ENCODE measurements around the gene WDR19. TPM values are rescaled to one million over a fixed set of nuclear protein-coding genes. Genes with fewer than 3 reads are reported as not detected.

The WDR19 gene
- total RNA-seq, 1 donor from 2014 or later, result 86.3 TPM

DNA sequence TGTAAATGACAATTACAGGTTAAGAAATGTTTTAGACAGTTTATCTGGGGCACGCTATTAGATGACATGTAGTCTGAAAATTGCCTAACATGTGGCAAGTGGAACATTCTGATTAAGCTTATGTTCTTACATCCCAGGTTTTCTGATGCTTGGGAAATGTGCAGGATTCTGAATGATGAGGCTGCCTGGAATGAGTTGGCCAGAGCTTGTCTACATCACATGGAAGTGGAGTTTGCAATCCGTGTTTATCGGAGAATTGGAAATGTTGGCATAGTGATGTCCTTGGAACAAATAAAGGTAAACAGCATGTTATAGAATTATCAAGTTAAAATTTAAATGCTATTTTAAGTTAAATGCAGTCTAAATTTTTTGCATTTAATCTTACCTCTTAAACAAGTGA lies 49.3 kb downstream of the WDR19 start:
- DNase-seq (ENCODE audit: low spot score), result no peak
- TF ChIP-seq EZH2 (IDR thresholded peaks at IDR 0.05) (no peak), EZH2phosphoT487 (IDR thresholded peaks at IDR 0.05) (no peak)
- TF ChIP-seq, protein P1, sequence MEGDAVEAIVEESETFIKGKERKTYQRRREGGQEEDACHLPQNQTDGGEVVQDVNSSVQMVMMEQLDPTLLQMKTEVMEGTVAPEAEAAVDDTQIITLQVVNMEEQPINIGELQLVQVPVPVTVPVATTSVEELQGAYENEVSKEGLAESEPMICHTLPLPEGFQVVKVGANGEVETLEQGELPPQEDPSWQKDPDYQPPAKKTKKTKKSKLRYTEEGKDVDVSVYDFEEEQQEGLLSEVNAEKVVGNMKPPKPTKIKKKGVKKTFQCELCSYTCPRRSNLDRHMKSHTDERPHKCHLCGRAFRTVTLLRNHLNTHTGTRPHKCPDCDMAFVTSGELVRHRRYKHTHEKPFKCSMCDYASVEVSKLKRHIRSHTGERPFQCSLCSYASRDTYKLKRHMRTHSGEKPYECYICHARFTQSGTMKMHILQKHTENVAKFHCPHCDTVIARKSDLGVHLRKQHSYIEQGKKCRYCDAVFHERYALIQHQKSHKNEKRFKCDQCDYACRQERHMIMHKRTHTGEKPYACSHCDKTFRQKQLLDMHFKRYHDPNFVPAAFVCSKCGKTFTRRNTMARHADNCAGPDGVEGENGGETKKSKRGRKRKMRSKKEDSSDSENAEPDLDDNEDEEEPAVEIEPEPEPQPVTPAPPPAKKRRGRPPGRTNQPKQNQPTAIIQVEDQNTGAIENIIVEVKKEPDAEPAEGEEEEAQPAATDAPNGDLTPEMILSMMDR (IDR thresholded peaks at IDR 0.05), result no peak
- no peaks in the 10 kb centered on the region for H3K9me3 ChIP-seq (ENCODE audit: low read depth)
- H3K27me3 Mint-ChIP-seq (ENCODE audit: insufficient read depth, low read depth), result no peaks in the 10 kb centered on the region
- H3K36me3 Mint-ChIP-seq, result peaks cover 4% of the 10 kb centered on the region
- no peaks in the 10 kb centered on the region for H3K27me3 ChIP-seq
- peaks cover 8% of the 10 kb centered on the region for H3K36me3 ChIP-seq
- H4K20me1 ChIP-seq (ENCODE audit: low read depth), result no peaks in the 10 kb centered on the region
- H3K4me3 Mint-ChIP-seq, result no peak overlapping the region
- H2AFZ ChIP-seq (replicated peaks), result no peak overlapping the region
- H3K27ac Mint-ChIP-seq, result no peak overlapping the region
- no peaks in the 10 kb centered on the region for H3K4me1 Mint-ChIP-seq
- no peaks in the 10 kb centered on the region for H3F3A ChIP-seq (ENCODE audit: low read depth)
- no peaks in the 10 kb centered on the region for H3K79me2 ChIP-seq (ENCODE audit: low read depth)
- H3K9ac ChIP-seq, result no peak overlapping the region
- no peak overlapping the region for H3K4me2 ChIP-seq
- H3K4me1 ChIP-seq, result no peaks in the 10 kb centered on the region
- H3K4me3 ChIP-seq, result no peak overlapping the region
- H3K9me3 Mint-ChIP-seq, result no peaks in the 10 kb centered on the region
- no peak overlapping the region for H3K27ac ChIP-seq

DNA sequence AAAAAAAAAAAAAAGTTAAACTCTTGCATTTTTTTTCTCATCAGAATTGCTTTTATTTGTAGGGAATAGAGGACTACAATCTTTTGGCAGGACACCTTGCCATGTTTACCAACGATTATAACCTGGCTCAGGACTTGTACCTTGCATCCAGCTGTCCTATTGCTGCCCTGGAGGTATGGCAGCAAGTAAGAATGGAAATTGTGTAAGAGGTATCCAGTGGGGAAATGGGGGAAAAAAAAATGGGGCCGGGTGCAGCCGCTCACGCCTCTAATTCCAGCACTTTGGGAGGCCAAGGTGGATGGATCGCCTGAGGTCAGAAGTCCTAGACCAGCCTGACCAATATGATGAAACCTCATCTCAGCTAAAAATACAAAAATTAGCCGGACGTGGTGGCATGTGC lies 49.8 kb downstream of the WDR19 start:
- H3K36me3 Mint-ChIP-seq, result peaks cover 4% of the 10 kb centered on the region
- H3K4me3 Mint-ChIP-seq, result no peak overlapping the region
- no peaks in the 10 kb centered on the region for H3F3A ChIP-seq (ENCODE audit: low read depth)
- H3K4me2 ChIP-seq, result no peak overlapping the region
- H3K9ac ChIP-seq, result no peak overlapping the region
- H3K9me3 ChIP-seq (ENCODE audit: low read depth), result no peaks in the 10 kb centered on the region
- H3K27me3 Mint-ChIP-seq (ENCODE audit: insufficient read depth, low read depth), result no peaks in the 10 kb centered on the region
- H3K36me3 ChIP-seq, result peaks cover 8% of the 10 kb centered on the region
- H3K27ac ChIP-seq, result no peak overlapping the region
- H3K9me3 Mint-ChIP-seq, result no peaks in the 10 kb centered on the region
- H3K4me1 Mint-ChIP-seq, result no peaks in the 10 kb centered on the region
- H2AFZ ChIP-seq (replicated peaks), result no peak overlapping the region
- H3K27me3 ChIP-seq, result no peaks in the 10 kb centered on the region
- TF ChIP-seq EZH2 (IDR thresholded peaks at IDR 0.05) (no peak), EZH2phosphoT487 (IDR thresholded peaks at IDR 0.05) (no peak)
- TF ChIP-seq, protein P1 (IDR thresholded peaks at IDR 0.05), result no peak
- no peak overlapping the region for H3K27ac Mint-ChIP-seq
- no peak overlapping the region for H3K4me3 ChIP-seq
- H3K4me1 ChIP-seq, result no peaks in the 10 kb centered on the region
- no peak for DNase-seq (ENCODE audit: low spot score)
- H3K79me2 ChIP-seq (ENCODE audit: low read depth), result no peaks in the 10 kb centered on the region
- H4K20me1 ChIP-seq (ENCODE audit: low read depth), result no peaks in the 10 kb centered on the region

DNA sequence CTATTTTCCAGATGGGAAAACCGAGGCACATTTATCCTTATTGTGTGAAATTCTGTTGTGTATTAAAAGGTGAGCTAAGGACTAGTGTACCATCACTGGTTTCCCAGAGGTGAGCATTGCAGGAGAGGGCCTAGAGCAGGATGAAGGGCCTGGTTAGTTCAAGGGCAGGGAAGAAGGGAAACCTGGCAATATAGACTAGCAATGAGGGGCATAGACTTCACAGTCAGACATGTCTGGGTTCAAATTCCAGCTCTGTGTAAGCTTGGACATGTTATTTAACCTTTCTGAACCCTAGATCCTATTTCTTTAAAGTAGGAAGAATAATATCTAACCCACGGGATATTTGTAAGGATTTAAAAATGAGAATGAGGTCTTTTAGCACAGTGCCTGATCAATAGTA lies 50.8 kb downstream of the WDR19 start:
- Histone ChIP-seq H4K20me1 (ENCODE audit: low read depth) (no peaks in the 10 kb centered on the region), H3K27me3 (no peaks in the 10 kb centered on the region), H3K9ac (no peak overlapping the region), H3F3A (ENCODE audit: low read depth) (no peaks in the 10 kb centered on the region), H3K9me3 (ENCODE audit: low read depth) (no peaks in the 10 kb centered on the region), H3K4me1 (no peaks in the 10 kb centered on the region), H3K27ac (no peak overlapping the region), H3K4me3 (no peak overlapping the region), H2AFZ (replicated peaks) (no peak overlapping the region), H3K79me2 (ENCODE audit: low read depth) (no peaks in the 10 kb centered on the region), H3K36me3 (peaks cover 8% of the 10 kb centered on the region), H3K4me2 (no peak overlapping the region)
- no peak for DNase-seq (ENCODE audit: low spot score)
- TF ChIP-seq EZH2 (IDR thresholded peaks at IDR 0.05), result no peak
- TF ChIP-seq, protein P1 (IDR thresholded peaks at IDR 0.05), result no peak
- no peaks in the 10 kb centered on the region for H3K27me3 Mint-ChIP-seq (ENCODE audit: insufficient read depth, low read depth)
- H3K36me3 Mint-ChIP-seq, result peaks cover 9% of the 10 kb centered on the region
- H3K4me1 Mint-ChIP-seq, result no peaks in the 10 kb centered on the region
- H3K27ac Mint-ChIP-seq, result no peak overlapping the region
- H3K9me3 Mint-ChIP-seq, result no peaks in the 10 kb centered on the region
- no peak overlapping the region for H3K4me3 Mint-ChIP-seq

- Histone ChIP-seq H3K9ac (no peak overlapping the region), H3K36me3 (peaks cover 8% of the 10 kb centered on the region), H3K27me3 (no peaks in the 10 kb centered on the region), H3K4me3 (no peak overlapping the region), H3F3A (ENCODE audit: low read depth) (no peaks in the 10 kb centered on the region), H3K27ac (no peak overlapping the region), H3K9me3 (ENCODE audit: low read depth) (no peaks in the 10 kb centered on the region), H3K4me2 (no peak overlapping the region), H4K20me1 (ENCODE audit: low read depth) (no peaks in the 10 kb centered on the region), H2AFZ (replicated peaks) (no peak overlapping the region), H3K4me1 (no peaks in the 10 kb centered on the region), H3K79me2 (ENCODE audit: low read depth) (no peaks in the 10 kb centered on the region)
- DNase-seq (ENCODE audit: low spot score), result no peak
- no peaks in the 10 kb centered on the region for H3K27me3 Mint-ChIP-seq (ENCODE audit: insufficient read depth, low read depth)
- H3K4me3 Mint-ChIP-seq, result no peak overlapping the region
- H3K27ac Mint-ChIP-seq, result no peak overlapping the region
- TF ChIP-seq EZH2phosphoT487 (IDR thresholded peaks at IDR 0.05), result no peak
- TF ChIP-seq, protein P1 (IDR thresholded peaks at IDR 0.05), result no peak
- TF ChIP-seq EZH2 (IDR thresholded peaks at IDR 0.05), result no peak
- H3K4me1 Mint-ChIP-seq, result no peaks in the 10 kb centered on the region
- peaks cover 12% of the 10 kb centered on the region for H3K36me3 Mint-ChIP-seq
- H3K9me3 Mint-ChIP-seq, result no peaks in the 10 kb centered on the region
Measured at GRCh38 chr4:39233783-39234182, 51.5 kb downstream of the WDR19 start.

All from neural progenitor cell (in vitro differentiated cells).